Measurements from ENCODE around the gene KDM4B. TPM values are rescaled to one million over a fixed set of nuclear protein-coding genes. Genes with fewer than 3 reads are reported as not detected.
A peak's percentile ranks its signal among the peaks of the same experiment; 100 is the strongest.

Gene KDM4B
- total RNA-seq, 1 donor from 2014 or later: 153 TPM

GRCh38 chr19:5076440-5077208 lies 107.7 kb downstream of the KDM4B start:
- Mint-ChIP-seq H3K36me3 (ENCODE audit: unreplicated experiment) (no peaks in the 10 kb centered on the region), H3K27me3 (ENCODE audit: unreplicated experiment) (peaks cover 18% of the 10 kb centered on the region), H3K27ac (ENCODE audit: unreplicated experiment) (peak overlapping the region; percentile 43), H3K9me3 (ENCODE audit: unreplicated experiment) (peaks cover 24% of the 10 kb centered on the region), H3K4me1 (ENCODE audit: low read depth, unreplicated experiment) (peaks cover 27% of the 10 kb centered on the region), H3K4me3 (ENCODE audit: unreplicated experiment) (no peak overlapping the region)
- no peak for TF ChIP-seq CTCF (IDR thresholded peaks at IDR 0.05; ENCODE audit: partially characterized antibody, unreplicated experiment)
- no peak for DNase-seq

- H3K4me1 Mint-ChIP-seq (ENCODE audit: low read depth, unreplicated experiment): peaks cover 24% of the 10 kb centered on the region
- peaks cover 24% of the 10 kb centered on the region for H3K9me3 Mint-ChIP-seq (ENCODE audit: unreplicated experiment)
- H3K36me3 Mint-ChIP-seq (ENCODE audit: unreplicated experiment): no peaks in the 10 kb centered on the region
- no peak for DNase-seq
- H3K4me3 Mint-ChIP-seq (ENCODE audit: unreplicated experiment): no peak overlapping the region
- peaks cover 18% of the 10 kb centered on the region for H3K27me3 Mint-ChIP-seq (ENCODE audit: unreplicated experiment)
- no peak for TF ChIP-seq CTCF (IDR thresholded peaks at IDR 0.05; ENCODE audit: partially characterized antibody, unreplicated experiment)
- H3K27ac Mint-ChIP-seq (ENCODE audit: unreplicated experiment): no peak overlapping the region
These were observed 108.2 kb downstream of the KDM4B start for GRCh38 chr19:5077209-5077515.

- Mint-ChIP-seq H3K27ac (ENCODE audit: unreplicated experiment) (peak overlapping the region; percentile 43), H3K27me3 (ENCODE audit: unreplicated experiment) (peaks cover 14% of the 10 kb centered on the region), H3K4me1 (ENCODE audit: low read depth, unreplicated experiment) (peaks cover 20% of the 10 kb centered on the region), H3K4me3 (ENCODE audit: unreplicated experiment) (no peak overlapping the region), H3K9me3 (ENCODE audit: unreplicated experiment) (peaks cover 23% of the 10 kb centered on the region), H3K36me3 (ENCODE audit: unreplicated experiment) (no peaks in the 10 kb centered on the region)
- TF ChIP-seq CTCF (IDR thresholded peaks at IDR 0.05; ENCODE audit: partially characterized antibody, unreplicated experiment): no peak
- DNase-seq: no peak
These were observed 109.3 kb downstream of the KDM4B start for GRCh38 chr19:5078182-5078581.

- DNase-seq: no peak
- peak overlapping the region; percentile 43 for H3K27ac Mint-ChIP-seq (ENCODE audit: unreplicated experiment)
- H3K27me3 Mint-ChIP-seq (ENCODE audit: unreplicated experiment): peaks cover 15% of the 10 kb centered on the region
These were observed 109.8 kb downstream of the KDM4B start for GRCh38 chr19:5078666-5079065.

More at GRCh38 chr19:5078666-5079065, 109.8 kb downstream of the KDM4B start:
- peaks cover 19% of the 10 kb centered on the region for H3K4me1 Mint-ChIP-seq (ENCODE audit: low read depth, unreplicated experiment)
- no peak for TF ChIP-seq CTCF (IDR thresholded peaks at IDR 0.05; ENCODE audit: partially characterized antibody, unreplicated experiment)
- H3K36me3 Mint-ChIP-seq (ENCODE audit: unreplicated experiment): no peaks in the 10 kb centered on the region
- H3K9me3 Mint-ChIP-seq (ENCODE audit: unreplicated experiment): peaks cover 23% of the 10 kb centered on the region
- no peak overlapping the region for H3K4me3 Mint-ChIP-seq (ENCODE audit: unreplicated experiment)

Data from glutamatergic neuron (in vitro differentiated cells).